ENCODE results near the gene CHGA.

CHGA gene

GRCh38 chr14:92933481-92933880 lies 10.5 kb downstream of the CHGA start:
- TF ChIP-seq SPI1 (IDR thresholded peaks at IDR 0.05; ENCODE audit: low read depth, low read length) (no peak), PAX5 (IDR thresholded peaks at IDR 0.05; ENCODE audit: insufficient read depth, low read length, severe bottlenecking) (no peak), TAF1 (IDR thresholded peaks at IDR 0.05; ENCODE audit: low read depth, low read length) (no peak), POLR2A (IDR thresholded peaks at IDR 0.05; ENCODE audit: low read depth, low read length) (no peak)

GRCh38 chr14:92934196-92935085 lies 11.5 kb downstream of the CHGA start:
- FAIRE-seq (no peak), DNase-seq (ENCODE audit: insufficient read length, low spot score) (no peak)
- TF ChIP-seq PAX5 (IDR thresholded peaks at IDR 0.05; ENCODE audit: insufficient read depth, low read length, severe bottlenecking), result no peak
- no peak for TF ChIP-seq TAF1 (IDR thresholded peaks at IDR 0.05; ENCODE audit: low read depth, low read length)
- TF ChIP-seq POLR2A (IDR thresholded peaks at IDR 0.05; ENCODE audit: low read depth, low read length), result no peak
- no peak for TF ChIP-seq POU2F2 (IDR thresholded peaks at IDR 0.05; ENCODE audit: low read depth, low read length)

More at GRCh38 chr14:92933481-92933880, 10.5 kb downstream of the CHGA start:
- FAIRE-seq, result no peak
- DNase-seq (ENCODE audit: insufficient read length, low spot score), result no peak

GRCh38 chr14:92935446-92935845 lies 12.5 kb downstream of the CHGA start:
- no peak for FAIRE-seq
- TF ChIP-seq POLR2AphosphoS5 (IDR thresholded peaks at IDR 0.05; ENCODE audit: low read depth, low read length) (no peak), POLR2A (IDR thresholded peaks at IDR 0.05; ENCODE audit: low read depth, low read length) (no peak), SPI1 (IDR thresholded peaks at IDR 0.05; ENCODE audit: low read depth, low read length) (no peak), POU2F2 (IDR thresholded peaks at IDR 0.05; ENCODE audit: low read depth, low read length) (no peak), TAF1 (IDR thresholded peaks at IDR 0.05; ENCODE audit: low read depth, low read length) (no peak), PAX5 (IDR thresholded peaks at IDR 0.05; ENCODE audit: insufficient read depth, low read length, severe bottlenecking) (no peak)
- DNase-seq (ENCODE audit: insufficient read length, low spot score), result no peak

GRCh38 chr14:92936085-92936484 lies 13.1 kb downstream of the CHGA start:
- no peak for DNase-seq (ENCODE audit: insufficient read length, low spot score)
- TF ChIP-seq SPI1 (IDR thresholded peaks at IDR 0.05; ENCODE audit: low read depth, low read length) (no peak), POLR2AphosphoS5 (IDR thresholded peaks at IDR 0.05; ENCODE audit: low read depth, low read length) (no peak), PAX5 (IDR thresholded peaks at IDR 0.05; ENCODE audit: insufficient read depth, low read length, severe bottlenecking) (no peak), POU2F2 (IDR thresholded peaks at IDR 0.05; ENCODE audit: low read depth, low read length) (no peak), TAF1 (IDR thresholded peaks at IDR 0.05; ENCODE audit: low read depth, low read length) (no peak), POLR2A (IDR thresholded peaks at IDR 0.05; ENCODE audit: low read depth, low read length) (no peak)
- FAIRE-seq, result no peak

- FAIRE-seq (no peak), DNase-seq (ENCODE audit: insufficient read length, low spot score) (no peak)
- TF ChIP-seq SPI1 (IDR thresholded peaks at IDR 0.05; ENCODE audit: low read depth, low read length) (no peak), PAX5 (IDR thresholded peaks at IDR 0.05; ENCODE audit: insufficient read depth, low read length, severe bottlenecking) (no peak), TAF1 (IDR thresholded peaks at IDR 0.05; ENCODE audit: low read depth, low read length) (no peak), POU2F2 (IDR thresholded peaks at IDR 0.05; ENCODE audit: low read depth, low read length) (no peak), POLR2A (IDR thresholded peaks at IDR 0.05; ENCODE audit: low read depth, low read length) (no peak), POLR2AphosphoS5 (IDR thresholded peaks at IDR 0.05; ENCODE audit: low read depth, low read length) (no peak)
Observed at GRCh38 chr14:92937051-92937937, 14.3 kb downstream of the CHGA start.

- DNase-seq (ENCODE audit: insufficient read length, low spot score), result no peak
Observed at GRCh38 chr14:92938235-92938875, 15.4 kb downstream of the CHGA start.

GRCh38 chr14:92938890-92939671 lies 16.1 kb downstream of the CHGA start:
- FAIRE-seq (no peak), DNase-seq (ENCODE audit: insufficient read length, low spot score) (no peak)

More at GRCh38 chr14:92938235-92938875, 15.4 kb downstream of the CHGA start:
- FAIRE-seq, result no peak
- TF ChIP-seq POLR2AphosphoS5 (IDR thresholded peaks at IDR 0.05; ENCODE audit: low read depth, low read length) (no peak), PAX5 (IDR thresholded peaks at IDR 0.05; ENCODE audit: insufficient read depth, low read length, severe bottlenecking) (no peak), POLR2A (IDR thresholded peaks at IDR 0.05; ENCODE audit: low read depth, low read length) (no peak), POU2F2 (IDR thresholded peaks at IDR 0.05; ENCODE audit: low read depth, low read length) (no peak), TAF1 (IDR thresholded peaks at IDR 0.05; ENCODE audit: low read depth, low read length) (no peak), SPI1 (IDR thresholded peaks at IDR 0.05; ENCODE audit: low read depth, low read length) (no peak)

GRCh38 chr14:92939699-92940098 lies 16.7 kb downstream of the CHGA start:
- no peak for DNase-seq (ENCODE audit: insufficient read length, low spot score)
- no peak for FAIRE-seq
- TF ChIP-seq POU2F2 (IDR thresholded peaks at IDR 0.05; ENCODE audit: low read depth, low read length) (no peak), PAX5 (IDR thresholded peaks at IDR 0.05; ENCODE audit: insufficient read depth, low read length, severe bottlenecking) (no peak), POLR2AphosphoS5 (IDR thresholded peaks at IDR 0.05; ENCODE audit: low read depth, low read length) (no peak), POLR2A (IDR thresholded peaks at IDR 0.05; ENCODE audit: low read depth, low read length) (no peak), TAF1 (IDR thresholded peaks at IDR 0.05; ENCODE audit: low read depth, low read length) (no peak), SPI1 (IDR thresholded peaks at IDR 0.05; ENCODE audit: low read depth, low read length) (no peak)

More at GRCh38 chr14:92938890-92939671, 16.1 kb downstream of the CHGA start:
- no peak for TF ChIP-seq TAF1 (IDR thresholded peaks at IDR 0.05; ENCODE audit: low read depth, low read length)
- TF ChIP-seq POLR2A (IDR thresholded peaks at IDR 0.05; ENCODE audit: low read depth, low read length), result no peak
- no peak for TF ChIP-seq PAX5 (IDR thresholded peaks at IDR 0.05; ENCODE audit: insufficient read depth, low read length, severe bottlenecking)
- no peak for TF ChIP-seq POU2F2 (IDR thresholded peaks at IDR 0.05; ENCODE audit: low read depth, low read length)
- TF ChIP-seq POLR2AphosphoS5 (IDR thresholded peaks at IDR 0.05; ENCODE audit: low read depth, low read length), result no peak
- TF ChIP-seq SPI1 (IDR thresholded peaks at IDR 0.05; ENCODE audit: low read depth, low read length), result no peak
